ENCODE measurements around the gene PALB2. TPM values are rescaled to one million over a fixed set of nuclear protein-coding genes. Genes with fewer than 3 reads are reported as not detected.
A peak's percentile ranks its signal among the peaks of the same experiment; 100 is the strongest.

The PALB2 gene
- total and polyA plus RNA-seq, 10 of the 15 experiments (the other 5 are each of a cell fraction or from before 2014, with no cell fraction given): 9.2 to 24.6 (median 17.6) TPM

- TF ChIP-seq FOXK2 (IDR thresholded peaks at IDR 0.05) (no peak), CBX3 (IDR thresholded peaks at IDR 0.05; ENCODE audit: borderline replicate concordance, low read depth) (no peak), ETV6 (conservative IDR thresholded peaks at IDR 0.05 in 1 of 2, IDR thresholded peaks at IDR 0.05 in 1 of 2; ENCODE audit: borderline replicate concordance in 1 of 2, low read depth in 1 of 2) (peak in 1 of 2 experiments; percentile 74; a peak in 2 of 4 replicates), BMI1 (IDR thresholded peaks at IDR 0.05; ENCODE audit: borderline replicate concordance) (peak; percentile 84), NR2C2 (IDR thresholded peaks at IDR 0.05; ENCODE audit: borderline replicate concordance, control insufficient read depth, insufficient read length, low read depth) (no peak), E2F8 (IDR thresholded peaks at IDR 0.05; ENCODE audit: low read depth, partially characterized antibody) (no peak), RCOR1 (conservative IDR thresholded peaks at IDR 0.05; ENCODE audit: low read depth, low read length) (no peak), SRF (IDR thresholded peaks at IDR 0.05; ENCODE audit: low read depth in 2 of 2, low read length in 2 of 2) (peak in 1 of 2 experiments; percentile 94; a peak in 2 of 4 replicates), PBX3 (IDR thresholded peaks at IDR 0.05; ENCODE audit: insufficient replicate concordance, low read depth, low read length) (peak; percentile 18), SUPT20H (IDR thresholded peaks at IDR 0.05; ENCODE audit: borderline replicate concordance, control insufficient read depth, low read depth, low read length) (no peak), GATAD2B (conservative IDR thresholded peaks at IDR 0.05; ENCODE audit: low read depth) (peak; percentile 51; the same call in 1 of the 2 replicates), BRCA1 (IDR thresholded peaks at IDR 0.05; ENCODE audit: low read depth, low read length) (no peak), JUNB (IDR thresholded peaks at IDR 0.05) (peak; percentile 100), RELA (IDR thresholded peaks at IDR 0.05; ENCODE audit: borderline replicate concordance, partially characterized antibody) (no peak)
These were observed 29.1 kb upstream of the PALB2 start (continued) for GRCh38 chr16:23670137-23670776.
